Mammary microvascular endothelial cell (primary cell): ENCODE measurements around the gene HTR3E. TPM values are rescaled to one million over a fixed set of nuclear protein-coding genes. Genes with fewer than 3 reads are reported as not detected.

Source experiments
- total RNA-seq: library from RNA; depleted of rRNA; stranded (reverse); fragments of >200 nt; gene quantifications from 2 replicates; pipeline ENCODE4 v1.2.3, GENCODE V29; 2015

The HTR3E gene, protein sequence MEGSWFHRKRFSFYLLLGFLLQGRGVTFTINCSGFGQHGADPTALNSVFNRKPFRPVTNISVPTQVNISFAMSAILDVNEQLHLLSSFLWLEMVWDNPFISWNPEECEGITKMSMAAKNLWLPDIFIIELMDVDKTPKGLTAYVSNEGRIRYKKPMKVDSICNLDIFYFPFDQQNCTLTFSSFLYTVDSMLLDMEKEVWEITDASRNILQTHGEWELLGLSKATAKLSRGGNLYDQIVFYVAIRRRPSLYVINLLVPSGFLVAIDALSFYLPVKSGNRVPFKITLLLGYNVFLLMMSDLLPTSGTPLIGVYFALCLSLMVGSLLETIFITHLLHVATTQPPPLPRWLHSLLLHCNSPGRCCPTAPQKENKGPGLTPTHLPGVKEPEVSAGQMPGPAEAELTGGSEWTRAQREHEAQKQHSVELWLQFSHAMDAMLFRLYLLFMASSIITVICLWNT
- not detected in 2 replicates for total RNA-seq

DNA sequence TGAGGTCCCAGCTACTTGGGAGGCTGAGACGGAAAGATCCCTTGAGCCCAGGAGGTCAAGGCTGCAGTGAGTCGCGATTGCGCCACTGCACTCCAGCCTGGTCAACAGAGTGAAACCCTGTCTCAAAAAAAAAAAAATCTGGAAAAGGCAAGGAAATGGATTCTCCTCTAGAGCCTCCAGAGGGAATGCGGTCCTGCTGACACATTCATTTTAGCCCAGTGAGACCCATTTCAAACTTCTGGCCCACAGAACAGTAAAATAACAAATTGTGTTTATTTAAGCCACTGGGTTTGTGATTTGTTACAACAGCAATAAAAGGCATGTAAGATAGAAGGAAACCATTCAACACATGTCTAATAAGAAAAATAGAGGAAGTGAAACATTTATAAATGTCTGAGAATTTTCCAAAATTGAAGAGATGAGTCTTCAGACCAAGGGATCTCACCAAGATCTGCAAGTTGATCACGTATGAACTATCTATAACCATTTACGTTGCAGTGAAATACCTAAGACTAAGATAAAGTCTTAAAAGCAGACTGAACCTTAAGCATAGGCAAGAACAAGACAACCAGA, at the start of gene HTR3E:
HTR3E (plus strand) TSS at position 254 of the 573 bp plus-strand sequence. CDS start 466 bp downstream, outside the sequence.

DNA sequence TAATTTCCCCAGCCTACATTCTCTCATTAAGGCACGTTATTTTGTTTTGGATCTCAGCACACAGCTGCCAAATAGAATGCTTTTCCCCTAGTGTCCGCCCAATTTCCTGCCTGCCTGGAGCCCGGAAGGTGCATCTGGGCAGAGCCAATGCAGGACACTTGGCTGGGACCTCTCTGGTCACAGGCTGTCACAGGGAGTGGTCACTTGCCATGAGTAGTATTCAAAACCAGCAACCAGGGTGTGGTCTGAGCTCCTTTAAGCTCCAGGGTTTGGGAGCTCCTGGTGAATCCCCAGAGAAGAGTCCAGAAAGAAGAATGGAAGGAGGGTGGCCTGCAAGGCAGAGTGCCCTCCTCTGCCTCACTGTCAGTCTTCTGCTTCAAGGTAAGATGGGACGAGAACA, 44.1 kb upstream of the HTR3E start, which contains the start of gene HTR3C:
HTR3C (plus strand) TSS at position 281 of the 400 bp plus-strand sequence; CDS start at position 315, 34 bp downstream.

DNA sequence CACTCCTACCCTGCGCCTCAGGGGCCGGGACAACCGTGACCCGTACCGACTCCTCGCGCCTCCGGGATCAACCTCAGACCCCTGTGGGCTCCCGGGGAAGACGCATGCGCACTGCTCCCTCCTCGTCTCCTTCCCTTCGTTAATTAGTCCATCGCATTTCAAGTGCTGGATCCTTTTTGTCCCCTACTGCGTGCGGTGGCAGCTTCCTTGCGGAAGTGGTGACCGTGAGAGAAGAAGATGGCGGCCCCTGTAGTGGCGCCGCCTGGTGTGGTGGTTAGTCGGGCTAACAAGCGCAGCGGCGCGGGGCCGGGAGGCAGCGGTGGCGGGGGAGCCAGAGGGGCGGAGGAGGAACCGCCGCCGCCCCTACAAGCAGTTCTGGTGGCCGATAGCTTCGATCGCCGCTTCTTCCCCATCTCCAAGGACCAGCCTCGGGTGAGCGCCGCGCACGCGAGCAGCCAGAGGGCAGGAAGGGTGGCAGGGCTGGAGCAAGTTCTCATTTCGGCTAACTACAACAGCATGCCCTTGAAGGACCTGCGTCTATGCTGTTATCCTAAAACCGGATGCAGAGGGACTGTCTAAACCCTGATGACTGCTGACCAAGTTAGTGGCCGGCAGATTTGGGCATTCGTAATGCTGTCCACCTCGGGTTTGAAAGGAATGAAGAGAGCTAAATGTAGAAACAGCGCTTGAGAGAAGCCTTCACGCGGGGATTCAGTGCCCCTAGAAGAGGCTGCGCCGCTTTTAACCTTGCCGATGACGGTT, 38.5 kb downstream of the HTR3E start, which contains the start of gene EIF2B5:
EIF2B5 (plus strand) TSS at position 210 of the 762 bp plus-strand sequence; CDS start at position 238, 28 bp downstream.

DNA sequence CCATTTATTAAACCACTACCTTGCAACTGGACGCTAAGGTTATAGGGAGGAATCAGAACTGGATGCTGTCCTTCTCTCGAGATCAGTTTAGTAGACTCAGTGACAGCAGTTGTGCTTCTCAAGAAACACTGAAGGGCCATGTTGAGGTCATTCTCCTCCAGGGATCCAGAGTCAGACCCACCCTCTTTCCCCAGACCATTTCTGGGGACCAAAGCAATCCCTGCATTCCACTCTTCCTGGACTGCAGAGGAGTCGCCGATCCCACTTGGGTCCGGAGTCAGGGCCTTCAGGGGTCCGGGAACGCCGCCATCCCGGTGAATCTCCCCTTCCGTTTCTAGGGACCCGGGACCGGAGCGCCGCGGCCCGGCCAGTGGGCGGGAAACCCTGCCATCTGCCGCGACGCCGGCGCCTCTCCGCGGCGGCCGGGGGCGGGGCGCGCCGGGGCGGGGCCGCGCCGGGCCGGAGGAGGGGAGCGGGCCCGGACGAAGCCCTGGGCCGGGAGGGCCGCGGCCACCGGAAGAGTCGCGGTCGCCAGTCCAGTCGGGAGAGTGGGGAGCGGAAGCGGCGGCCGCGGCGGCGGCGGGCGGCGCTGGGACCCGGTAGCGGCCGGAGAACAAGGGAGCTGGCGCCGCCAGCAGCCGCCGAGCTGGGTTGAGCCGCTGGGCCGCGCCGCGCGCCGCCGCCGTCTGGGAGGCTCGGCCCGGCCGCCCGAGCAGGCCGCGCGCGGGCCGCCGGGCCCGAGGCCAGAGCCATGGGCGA, 58.2 kb downstream of the HTR3E start, which contains the start of gene DVL3:
DVL3 (plus strand) TSS at position 493 of the 759 bp plus-strand sequence; CDS start at position 752, 259 bp downstream.

Other genes starting within 250 kb of the HTR3E start
- 33.5 and 38.8 TPM in 2 replicates for gene PARL, start 212.2 kb upstream of the HTR3E start, total RNA-seq
- 4.2 and 5.4 TPM in 2 replicates for gene ABCC5, start 79.2 kb upstream of the HTR3E start, total RNA-seq
- not detected in 2 replicates for gene HTR3D, start 65.3 kb upstream of the HTR3E start, total RNA-seq
- not detected in 2 replicates for gene HTR3C, start 44.0 kb upstream of the HTR3E start, total RNA-seq
- 35.0 and 38.8 TPM in 2 replicates for gene EIF2B5, start 38.3 kb downstream of the HTR3E start, total RNA-seq
- 17.8 and 24.8 TPM in 2 replicates for gene DVL3, start 58.3 kb downstream of the HTR3E start, total RNA-seq
- 414 and 432 TPM in 2 replicates for gene AP2M1, start 77.8 kb downstream of the HTR3E start, total RNA-seq
- 33.1 and 34.8 TPM in 2 replicates for gene ABCF3, start 89.1 kb downstream of the HTR3E start, total RNA-seq
- gene VWA5B2, start 132.5 kb downstream of the HTR3E start, total RNA-seq, result not detected in 2 replicates
- gene ALG3, start 151.9 kb downstream of the HTR3E start, total RNA-seq, result 64.2 and 67.1 TPM in 2 replicates
- 3.4 and 4.3 TPM in 2 replicates for gene EEF1AKMT4, start 152.6 kb downstream of the HTR3E start, total RNA-seq
- not detected in 2 replicates for gene CAMK2N2, start 164.5 kb downstream of the HTR3E start, total RNA-seq
- gene ECE2, start 179.0 kb downstream of the HTR3E start, total RNA-seq, result not detected in 2 replicates
- gene PSMD2, start 202.2 kb downstream of the HTR3E start, total RNA-seq, result 770 and 1,106 TPM in 2 replicates
- 517 and 527 TPM in 2 replicates for gene EIF4G1, start 217.5 kb downstream of the HTR3E start, total RNA-seq
- gene FAM131A, start 240.5 kb downstream of the HTR3E start, total RNA-seq, result 34.4 and 48.5 TPM in 2 replicates